GM12892 (cell line): ENCODE measurements around the gene ABHD12B.

Experiments used
- POLR2A ChIP-seq: IDR thresholded peaks from 2 replicates; pipeline ENCODE4 v1.6.1; 2011; ENCODE audit warnings: low read depth, low read length, control low read depth
- POLR2AphosphoS5 ChIP-seq: IDR thresholded peaks from 2 replicates; pipeline ENCODE4 v1.6.1; 2011; ENCODE audit warnings: low read depth, low read length, control low read depth

GRCh38 chr14:50830932-50831725 lies 40.7 kb upstream of the ABHD12B start, which contains the start of gene NIN:
- TF ChIP-seq POLR2A (peak; percentile 73; the same call in 1 of the 2 replicates), POLR2AphosphoS5 (peak; percentile 29; the same call in 1 of the 2 replicates)
